Epithelial cell of proximal tubule (primary cell): Measurements from ENCODE around the gene NR1H4. TPM values are rescaled to one million over a fixed set of nuclear protein-coding genes. Genes with fewer than 3 reads are reported as not detected.

Source experiments
- DNase-seq: peaks from one replicate; pipeline ENCODE4 v3.0.0-alpha.2; 2011; ENCODE audit warnings: low read depth
- H3K4me3 ChIP-seq: 2 replicates; pipeline ENCODE4 v1.5.1; 2011; ENCODE audit warnings: low read depth, mild to moderate bottlenecking, low read length
- CTCF ChIP-seq: conservative IDR thresholded peaks from 2 replicates; pipeline ENCODE4 v1.5.1; 2012; ENCODE audit warnings: low read depth, mild to moderate bottlenecking, low read length
- total RNA-seq: library from RNA; depleted of rRNA; stranded (reverse); fragments of >200 nt; gene quantifications from 2 replicates; pipeline ENCODE4 v1.2.3, GENCODE V29; 2015

Gene NR1H4
- total RNA-seq, 1 donor from 2014 or later = not detected

- peak within 1 kb of the TSS; percentile 89 for H3K4me3 ChIP-seq
- DNase-seq = no peak
These were observed 99.9 kb downstream of the NR1H4 start, which contains the start of gene GAS2L3 for GRCh38 chr12:100573292-100574186. Gene GAS2L3, plus strand, starts transcription at chr12:100573684. Its CDS starts 21,221 bp downstream, at chr12:100594905.

GRCh38 chr12:100574187-100575074, 100.8 kb downstream of the NR1H4 start:
- no peak for TF ChIP-seq CTCF
- H3K4me3 ChIP-seq = peak overlapping the region; percentile 89
- no peak for DNase-seq

More at GRCh38 chr12:100573292-100574186, 99.9 kb downstream of the NR1H4 start, which contains the start of gene GAS2L3:
- no peak for TF ChIP-seq CTCF

- DNase-seq = no peak
- no peak for TF ChIP-seq CTCF
- peak overlapping the region; percentile 29 for H3K4me3 ChIP-seq
These were observed 102.8 kb downstream of the NR1H4 start for GRCh38 chr12:100576331-100577036.

GRCh38 chr12:100578923-100579322, 105.3 kb downstream of the NR1H4 start:
- H3K4me3 ChIP-seq = no peak overlapping the region
- DNase-seq = no peak
- no peak for TF ChIP-seq CTCF

GRCh38 chr12:100579844-100580243, 106.2 kb downstream of the NR1H4 start:
- no peak for DNase-seq
- no peak for TF ChIP-seq CTCF
- no peak overlapping the region for H3K4me3 ChIP-seq

- no peak for DNase-seq
- no peak for TF ChIP-seq CTCF
- H3K4me3 ChIP-seq = no peak overlapping the region
These were observed 110.6 kb downstream of the NR1H4 start for GRCh38 chr12:100584256-100584655.
